Hepatocyte (in vitro differentiated cells): ENCODE data around the gene KRT83. TPM values are rescaled to one million over a fixed set of nuclear protein-coding genes. Genes with fewer than 3 reads are reported as not detected.

Experiments
- DNase-seq: peaks from one replicate; pipeline ENCODE4 v3.0.0-alpha.2; 2016; ENCODE audit warnings: low spot score
- H2AFZ ChIP-seq: fragments of 200-600 bp; sonication (generic); 2 replicates; pipeline ENCODE4 v1.6.0; 2016; ENCODE audit warnings: antibody characterized with exemption, mild to moderate bottlenecking
- H3K27ac ChIP-seq: fragments of 200-600 bp; sonication (generic); 2 replicates; pipeline ENCODE4 v1.5.1; 2016; ENCODE audit warnings: mild to moderate bottlenecking
- H3K27me3 ChIP-seq: fragments of 200-600 bp; sonication (generic); 2 replicates; pipeline ENCODE4 v1.6.1; 2016
- H3K36me3 ChIP-seq: fragments of 200-600 bp; sonication (generic); replicated peaks from 2 replicates; pipeline ENCODE4 v1.5.1; 2016; ENCODE audit warnings: low read depth; ENCODE audit not compliant: insufficient read depth
- H3K4me1 ChIP-seq: fragments of 200-600 bp; sonication (generic); 2 replicates; pipeline ENCODE4 v1.5.1; 2016; ENCODE audit warnings: mild to moderate bottlenecking, moderate library complexity; ENCODE audit not compliant: insufficient read depth
- H3K4me2 ChIP-seq: fragments of 200-600 bp; sonication (generic); 2 replicates; pipeline ENCODE4 v1.6.0; 2016
- H3K4me3 ChIP-seq: fragments of 200-600 bp; sonication (generic); 2 replicates; pipeline ENCODE4 v1.5.1; 2016; ENCODE audit warnings: mild to moderate bottlenecking
- H3K79me2 ChIP-seq: fragments of 200-600 bp; sonication (generic); 2 replicates; pipeline ENCODE4 v1.6.0; 2017; ENCODE audit warnings: mild to moderate bottlenecking
- H3K9me2 ChIP-seq: fragments of 200-600 bp; sonication (generic); replicated peaks from 2 replicates; pipeline ENCODE4 v1.6.0; 2017; ENCODE audit warnings: mild to moderate bottlenecking; ENCODE audit not compliant: insufficient read depth
- H3K9me3 ChIP-seq: fragments of 200-600 bp; sonication (generic); 2 replicates; pipeline ENCODE4 v1.5.1; 2016; ENCODE audit warnings: low read depth, mild to moderate bottlenecking
- H4K20me1 ChIP-seq: fragments of 200-600 bp; sonication (generic); 2 replicates; pipeline ENCODE4 v1.6.0; 2016; ENCODE audit warnings: mild to moderate bottlenecking; ENCODE audit not compliant: insufficient read depth, poor library complexity, severe bottlenecking
- CTCF ChIP-seq: fragments of 200-600 bp; sonication (generic); IDR thresholded peaks from 2 replicates; pipeline ENCODE4 v1.5.1; 2016; ENCODE audit warnings: antibody characterized with exemption, mild to moderate bottlenecking; ENCODE audit not compliant: poor library complexity
- EZH2 ChIP-seq: fragments of 200-600 bp; sonication (generic); IDR thresholded peaks from 2 replicates; pipeline ENCODE4 v1.6.1; 2016; ENCODE audit warnings: antibody characterized with exemption, mild to moderate bottlenecking, borderline replicate concordance
- EZH2phosphoT487 ChIP-seq: fragments of 200-600 bp; sonication (generic); IDR thresholded peaks from one replicate; pipeline ENCODE4 v1.6.1; 2018; ENCODE audit warnings: antibody characterized with exemption, mild to moderate bottlenecking, low read depth, moderate library complexity; ENCODE audit not compliant: unreplicated experiment, severe bottlenecking
- WGBS: methylation state at CpG from one replicate; pipeline ENCODE4 v1.1.6; 2016; ENCODE audit warnings: low lambda C conversion rate; ENCODE audit errors: missing lambda C conversion rate; 5-methylcytosine and 5-hydroxymethylcytosine counted together
- polyA plus RNA-seq: library from polyadenylated mRNA; unstranded; fragments of >200 nt; fragmentation: Nextera tagmentation; extraction: Ambion mirVana; gene quantifications from 2 replicates; pipeline ENCODE4 v1.2.1, GENCODE V29; 2016
- total RNA-seq: library from RNA; depleted of rRNA; stranded (reverse); fragments of >200 nt; gene quantifications from 2 replicates; pipeline ENCODE4 v1.2.3, GENCODE V29; 2014

Gene KRT83
- total and polyA plus RNA-seq, 2 experiments from 2014 or later: not detected

GRCh38 chr12:52367876-52368275 lies 46.7 kb upstream of the KRT83 start:
- no peaks in the 10 kb centered on the region for H3K9me3 ChIP-seq
- no peak overlapping the region for H3K4me3 ChIP-seq
- H3K4me1 ChIP-seq: peaks cover 3% of the 10 kb centered on the region
- no peaks in the 10 kb centered on the region for H3K9me2 ChIP-seq
- no peaks in the 10 kb centered on the region for H3K36me3 ChIP-seq
- 93% methylated on average over 6 of the region's 6 CpGs for WGBS
- no peak overlapping the region for H2AFZ ChIP-seq
- no peaks in the 10 kb centered on the region for H4K20me1 ChIP-seq
- no peaks in the 10 kb centered on the region for H3K79me2 ChIP-seq
- peaks cover 3% of the 10 kb centered on the region for H3K27me3 ChIP-seq
- no peak overlapping the region for H3K4me2 ChIP-seq
- H3K27ac ChIP-seq: no peak overlapping the region
- no peak for DNase-seq
- TF ChIP-seq EZH2phosphoT487 (no peak), CTCF (no peak), EZH2 (no peak)

DNA sequence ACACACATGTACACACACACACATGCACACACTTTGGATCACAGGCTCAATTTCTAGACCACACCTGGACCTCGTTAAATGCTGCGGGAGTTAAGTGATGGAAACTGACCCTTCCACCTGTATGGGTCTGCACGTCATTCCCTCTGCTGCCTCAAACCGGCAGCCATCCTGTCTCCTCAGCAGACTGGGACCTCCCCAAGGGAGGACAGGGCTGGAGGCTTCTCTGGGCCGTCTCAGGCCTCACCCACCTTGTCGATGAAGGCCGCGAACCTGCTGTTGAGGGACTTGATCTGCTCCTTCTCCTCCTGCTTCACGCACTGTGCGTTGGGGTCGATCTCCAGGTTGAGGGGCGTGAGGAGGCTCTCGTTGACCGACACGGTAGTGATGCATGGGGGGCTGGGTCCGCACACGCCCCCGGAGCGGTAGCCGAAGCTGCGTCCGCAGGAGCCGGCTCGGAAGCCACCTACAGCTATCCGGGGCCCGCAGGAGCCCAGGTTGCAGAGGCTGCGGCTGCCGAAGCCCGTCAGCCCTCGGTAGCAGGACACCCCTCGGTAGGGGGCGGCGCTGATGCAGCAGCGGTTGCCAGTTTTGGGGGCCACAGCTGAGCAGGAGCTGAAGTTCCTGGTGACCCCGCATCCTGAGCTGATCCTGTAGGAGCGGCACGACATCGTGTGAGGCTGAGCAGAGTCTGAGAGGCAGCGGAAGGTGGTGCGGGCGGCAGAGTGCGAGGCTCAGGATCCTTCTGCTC lies 45.7 kb upstream of the KRT83 start, which contains the start of gene KRT85:
TSS of gene KRT85 (minus strand) at position 744 of the 748 bp plus-strand sequence. CDS start at position 668, 76 bp downstream.
- Histone ChIP-seq H3K27me3 (peaks cover 3% of the 10 kb centered on the region), H3K9me2 (no peaks in the 10 kb centered on the region), H3K4me1 (peaks cover 3% of the 10 kb centered on the region), H3K27ac (no peak within 1 kb of the TSS), H3K4me3 (no peak within 1 kb of the TSS), H3K4me2 (no peak within 1 kb of the TSS), H3K9me3 (no peaks in the 10 kb centered on the region), H2AFZ (no peak within 1 kb of the TSS), H3K36me3 (no peaks in the 10 kb centered on the region), H4K20me1 (no peaks in the 10 kb centered on the region), H3K79me2 (no peaks in the 10 kb centered on the region)
- WGBS: 93% methylated on average over 40 of the region's 42 CpGs
- DNase-seq: no peak
- no peak for TF ChIP-seq CTCF
- no peak for TF ChIP-seq EZH2phosphoT487
- TF ChIP-seq EZH2: no peak

GRCh38 chr12:52364901-52365489 lies 43.8 kb upstream of the KRT83 start:
- H4K20me1 ChIP-seq: no peaks in the 10 kb centered on the region
- H2AFZ ChIP-seq: no peak overlapping the region
- peaks cover 3% of the 10 kb centered on the region for H3K27me3 ChIP-seq
- no peaks in the 10 kb centered on the region for H3K9me3 ChIP-seq
- H3K79me2 ChIP-seq: no peaks in the 10 kb centered on the region
- no peaks in the 10 kb centered on the region for H3K9me2 ChIP-seq
- no peaks in the 10 kb centered on the region for H3K4me1 ChIP-seq
- no peaks in the 10 kb centered on the region for H3K36me3 ChIP-seq
- TF ChIP-seq EZH2 (no peak), EZH2phosphoT487 (no peak), CTCF (no peak)
- no peak for DNase-seq
- WGBS: 79% methylated on average over 14 of the region's 14 CpGs
- H3K4me3 ChIP-seq: no peak overlapping the region
- no peak overlapping the region for H3K27ac ChIP-seq
- no peak overlapping the region for H3K4me2 ChIP-seq
